Prostate gland (tissue), 2 donors: ENCODE measurements around the gene SLCO3A1. TPM values are rescaled to one million over a fixed set of nuclear protein-coding genes. Genes with fewer than 3 reads are reported as not detected.

Experiments
- DNase-seq: peaks from one replicate; pipeline ENCODE4 v3.0.0-alpha.2; 2019; ENCODE audit warnings: low spot score
- H3K27ac ChIP-seq, 2 donors: fragments of 200-600 bp; sonication (generic); 2 replicates each; pipeline ENCODE4 v1.5.1; 2017 to 2019
- H3K27me3 ChIP-seq: fragments of 200-600 bp; sonication (generic); replicated peaks from 2 replicates; pipeline ENCODE4 v1.5.1; 2019; ENCODE audit not compliant: insufficient read depth
- H3K36me3 ChIP-seq, 2 donors: fragments of 200-600 bp; sonication (generic); 1 replicate in 1 of 2; 2 replicates in 1 of 2; pipeline versions ENCODE4 v1.5.1 to v1.8.1; 2017 to 2019
- H3K4me1 ChIP-seq: fragments of 200-600 bp; sonication (generic); replicated peaks from 2 replicates; pipeline ENCODE4 v1.5.1; 2019
- H3K4me3 ChIP-seq, 2 donors: fragments of 200-600 bp; sonication (generic); 2 replicates each; pipeline ENCODE4 v1.5.1; 2017 to 2019
- H3K9me3 ChIP-seq: fragments of 200-600 bp; sonication (generic); 2 replicates; pipeline ENCODE4 v1.5.1; 2017
- POLR2A ChIP-seq: fragments of 450-650 bp; IDR thresholded peaks from one replicate; pipeline ENCODE4 v1.6.1; 2016; ENCODE audit warnings: antibody characterized with exemption, mild to moderate bottlenecking
- POLR2AphosphoS5 ChIP-seq: sonication (generic); formaldehyde crosslinking; IDR thresholded peaks from one replicate; pipeline ENCODE4 v1.6.1; 2017; ENCODE audit warnings: antibody characterized with exemption
- WGBS: methylation state at CpG from one replicate; pipeline ENCODE4 v1.1.5; 2018; 5-methylcytosine and 5-hydroxymethylcytosine counted together
- intact Hi-C: fragments of 100-400 bp; cut with DNase I; formaldehyde crosslinking; loops from one replicate; pipeline ENCODE4 v1.14.2; 2022
- total RNA-seq, 2 donors: library from RNA; depleted of rRNA; stranded (reverse); fragments of >200 nt; gene quantifications; one replicate each; pipeline ENCODE4 v1.1.0, GENCODE V29; 2016
- TF ChIP-seq, protein P1 (sequence below), 4 experiments: fragments of 200-600 bp in 2 of 4; fragments of 450-650 bp in 2 of 4; sonication (generic) in 2 of 4; IDR thresholded peaks; 1 replicate in 3 of 4; 2 replicates in 1 of 4; pipeline ENCODE4 v1.5.1; 2016 to 2019; ENCODE audit warnings: antibody characterized with exemption in 4 of 4, mild to moderate bottlenecking in 2 of 4, moderate library complexity in 2 of 4

The SLCO3A1 gene
- total RNA-seq, 2 donors from 2014 or later, result 7.4 to 35.3 TPM

- DNase-seq, result no peak
- Histone ChIP-seq H3K27ac (no peak overlapping the region), H3K27me3 (no peaks in the 10 kb centered on the region), H3K9me3 (no peaks in the 10 kb centered on the region), H3K4me1 (no peaks in the 10 kb centered on the region), H3K36me3 (no peaks in the 10 kb centered on the region), H3K4me3 (no peak overlapping the region)
- intact Hi-C loops, result loop anchor here (10.0 kb wide), 1 partner anchor 128 kb away; no protein-coding TSS in a partner anchor
- 92% methylated on average over 9 of the region's 9 CpGs for whole genome bisulfite sequencing
- TF ChIP-seq, protein P1, sequence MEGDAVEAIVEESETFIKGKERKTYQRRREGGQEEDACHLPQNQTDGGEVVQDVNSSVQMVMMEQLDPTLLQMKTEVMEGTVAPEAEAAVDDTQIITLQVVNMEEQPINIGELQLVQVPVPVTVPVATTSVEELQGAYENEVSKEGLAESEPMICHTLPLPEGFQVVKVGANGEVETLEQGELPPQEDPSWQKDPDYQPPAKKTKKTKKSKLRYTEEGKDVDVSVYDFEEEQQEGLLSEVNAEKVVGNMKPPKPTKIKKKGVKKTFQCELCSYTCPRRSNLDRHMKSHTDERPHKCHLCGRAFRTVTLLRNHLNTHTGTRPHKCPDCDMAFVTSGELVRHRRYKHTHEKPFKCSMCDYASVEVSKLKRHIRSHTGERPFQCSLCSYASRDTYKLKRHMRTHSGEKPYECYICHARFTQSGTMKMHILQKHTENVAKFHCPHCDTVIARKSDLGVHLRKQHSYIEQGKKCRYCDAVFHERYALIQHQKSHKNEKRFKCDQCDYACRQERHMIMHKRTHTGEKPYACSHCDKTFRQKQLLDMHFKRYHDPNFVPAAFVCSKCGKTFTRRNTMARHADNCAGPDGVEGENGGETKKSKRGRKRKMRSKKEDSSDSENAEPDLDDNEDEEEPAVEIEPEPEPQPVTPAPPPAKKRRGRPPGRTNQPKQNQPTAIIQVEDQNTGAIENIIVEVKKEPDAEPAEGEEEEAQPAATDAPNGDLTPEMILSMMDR (IDR thresholded peaks at IDR 0.05), result no peak
- TF ChIP-seq POLR2A (no peak), POLR2AphosphoS5 (no peak)
Measured at GRCh38 chr15:92073044-92073785, 219.7 kb downstream of the SLCO3A1 start.

DNA sequence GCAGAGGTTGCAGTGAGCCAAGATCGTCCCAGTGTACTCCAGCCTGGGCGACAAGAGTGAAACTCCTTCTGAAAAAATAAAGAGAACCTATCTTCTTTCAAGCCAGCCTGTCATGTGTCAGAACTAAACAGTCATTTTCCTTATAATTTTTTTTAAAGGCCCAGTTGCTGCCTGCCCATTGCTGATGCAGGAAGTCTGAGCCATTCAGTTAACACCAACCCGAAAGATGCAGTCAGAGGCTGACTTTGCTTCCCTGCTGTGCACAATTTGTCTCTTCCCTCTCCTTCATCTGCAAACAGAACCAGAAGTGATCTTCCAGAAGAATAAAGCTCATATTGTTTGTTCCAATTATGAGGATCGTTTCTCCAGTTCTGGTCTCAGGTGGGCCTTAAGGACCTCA lies 220.6 kb downstream of the SLCO3A1 start:
- no peak for DNase-seq
- WGBS, result 92% methylated on average over 4 of the region's 4 CpGs
- Histone ChIP-seq H3K27me3 (no peaks in the 10 kb centered on the region), H3K27ac (no peak overlapping the region), H3K9me3 (no peaks in the 10 kb centered on the region), H3K4me3 (no peak overlapping the region), H3K4me1 (no peaks in the 10 kb centered on the region), H3K36me3 (no peaks in the 10 kb centered on the region)
- TF ChIP-seq POLR2A, result no peak
- no peak for TF ChIP-seq POLR2AphosphoS5
- TF ChIP-seq, protein P1 (IDR thresholded peaks at IDR 0.05), result no peak
- intact Hi-C loops, result loop anchor here (10.0 kb wide), 1 partner anchor 129 kb away; no protein-coding TSS in a partner anchor

- no peak for DNase-seq
- Histone ChIP-seq H3K9me3 (no peaks in the 10 kb centered on the region), H3K36me3 (no peaks in the 10 kb centered on the region), H3K27ac (no peak overlapping the region), H3K27me3 (no peaks in the 10 kb centered on the region), H3K4me3 (no peak overlapping the region), H3K4me1 (no peaks in the 10 kb centered on the region)
- 52% methylated on average over 5 of the region's 5 CpGs for WGBS
- TF ChIP-seq, protein P1 (IDR thresholded peaks at IDR 0.05), result no peak
- no peak for TF ChIP-seq POLR2A
- no peak for TF ChIP-seq POLR2AphosphoS5
- intact Hi-C loops, result loop anchor here (10.0 kb wide), 1 partner anchor 130 kb away; no protein-coding TSS in a partner anchor
Measured at GRCh38 chr15:92074646-92075045, 221.1 kb downstream of the SLCO3A1 start.

DNA sequence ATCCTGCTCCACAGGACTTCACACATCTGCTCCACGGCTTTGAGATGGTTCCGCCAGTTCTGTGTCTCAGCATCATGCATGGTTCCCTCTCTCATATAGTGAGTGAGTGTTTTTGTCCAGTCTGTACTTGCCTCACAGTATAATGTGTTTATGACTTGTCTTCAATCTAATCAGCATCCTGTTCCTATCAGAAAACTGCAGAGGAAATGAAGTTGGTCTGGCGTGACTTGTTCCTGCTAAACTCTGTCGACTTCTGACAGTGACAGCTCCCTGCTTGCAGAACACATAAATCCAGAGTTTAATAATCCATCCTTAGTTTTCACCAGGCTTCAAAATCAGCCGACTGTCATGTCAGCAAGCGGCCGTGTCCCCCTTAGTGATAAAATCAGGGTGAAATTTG lies 222.3 kb downstream of the SLCO3A1 start:
- DNase-seq, result no peak
- 42% methylated on average over 7 of the region's 7 CpGs for WGBS
- intact Hi-C loops, result loop anchor here (2.0 to 10.0 kb wide), 3 partner anchors 131 to 773 kb away; partner anchors contain the start of gene SLCO3A1
- no peaks in the 10 kb centered on the region for H3K9me3 ChIP-seq
- H3K27me3 ChIP-seq, result no peaks in the 10 kb centered on the region
- H3K4me1 ChIP-seq, result no peaks in the 10 kb centered on the region
- H3K36me3 ChIP-seq, result no peaks in the 10 kb centered on the region
- no peak overlapping the region for H3K4me3 ChIP-seq
- no peak overlapping the region for H3K27ac ChIP-seq
- no peak for TF ChIP-seq POLR2AphosphoS5
- TF ChIP-seq, protein P1 (IDR thresholded peaks at IDR 0.05), result no peak
- no peak for TF ChIP-seq POLR2A

DNA sequence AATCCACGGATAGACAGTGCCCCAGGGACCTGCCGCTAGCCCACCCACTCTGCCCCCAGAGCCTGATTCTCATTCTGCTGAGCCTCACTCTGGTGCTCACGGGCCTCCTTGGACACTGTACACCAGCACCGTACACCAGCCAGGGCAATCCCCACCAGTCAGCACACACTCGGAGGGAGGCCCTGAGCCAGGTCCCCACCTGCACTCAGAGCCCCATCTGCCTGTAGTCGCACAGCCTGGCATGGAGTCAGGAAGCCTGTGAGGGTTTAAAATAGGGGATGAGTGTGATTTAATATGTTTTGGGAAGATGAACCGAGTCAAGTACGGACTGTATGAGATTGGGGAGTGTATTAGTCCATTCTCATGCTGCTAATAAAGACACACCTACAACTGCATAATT lies 223.0 kb downstream of the SLCO3A1 start:
- no peaks in the 10 kb centered on the region for H3K9me3 ChIP-seq
- no peaks in the 10 kb centered on the region for H3K4me1 ChIP-seq
- DNase-seq, result no peak
- no peaks in the 10 kb centered on the region for H3K27me3 ChIP-seq
- TF ChIP-seq, protein P1 (IDR thresholded peaks at IDR 0.05), result no peak
- TF ChIP-seq POLR2AphosphoS5 (no peak), POLR2A (no peak)
- intact Hi-C loops, result loop anchor here (2.0 to 10.0 kb wide), 3 partner anchors 132 to 774 kb away; partner anchors contain the start of gene SLCO3A1
- H3K4me3 ChIP-seq, result no peak overlapping the region
- WGBS, result 64% methylated on average over 8 of the region's 8 CpGs
- H3K27ac ChIP-seq, result no peak overlapping the region
- no peaks in the 10 kb centered on the region for H3K36me3 ChIP-seq
